Right hindlimb (tissue), 1 donor: ENCODE data around the gene OR1G1.
"Not testable (repeated sequence)": the region's sequence is repeated elsewhere in the genome, so short reads cannot be mapped to it uniquely, and the experiment has no call there.

Experiments
- DNase-seq: peaks from one replicate; pipeline ENCODE4 v3.0.0-alpha.2; 2018

OR1G1 gene

GRCh38 chr17:3127451-3127850 lies at the start of gene OR1G1:
TSS of gene OR1G1 (minus strand) at chr17:3127551. CDS start at chr17:3127551, 0 bp downstream.
- no peak for DNase-seq

- no peak for DNase-seq
These were observed 40.2 kb upstream of the OR1G1 start for GRCh38 chr17:3167574-3167973.

- DNase-seq = no peak
These were observed 29.9 kb upstream of the OR1G1 start for GRCh38 chr17:3157218-3157617.

- DNase-seq = not testable (repeated sequence)
These were observed 10.1 kb upstream of the OR1G1 start for GRCh38 chr17:3137494-3137893.

- no peak for DNase-seq
These were observed 23.0 kb downstream of the OR1G1 start, which contains the start of gene OR1D2 for GRCh38 chr17:3104322-3104721. TSS of gene OR1D2 (minus strand) at chr17:3104422. CDS start at chr17:3092996, 11,426 bp downstream.
